Skin epidermis (tissue), 12 donors: Measurements from ENCODE around the gene SPATA7.

ENCODE experiments used
- H3K27ac ChIP-seq, 21 experiments: fragments of 200-600 bp; sonication (generic) in 11 of 21; one replicate each; pipeline ENCODE4 v1.5.0; 2020; ENCODE audit warnings: mild to moderate bottlenecking in 3 of 21, inconsistent platforms in 2 of 21, moderate library complexity in 2 of 21
- H3K4me3 ChIP-seq, 7 experiments: fragments of 200-600 bp; sonication (generic) in 2 of 7; one replicate each; pipeline ENCODE4 v1.5.0; 2020; ENCODE audit warnings: inconsistent platforms in 2 of 7, mild to moderate bottlenecking in 2 of 7, moderate library complexity in 1 of 7

Gene SPATA7

GRCh38 chr14:88478931-88479330 is 93.5 kb downstream of the SPATA7 start:
- Histone ChIP-seq H3K4me3 (no peak overlapping the region), H3K27ac (no peak overlapping the region)

DNA sequence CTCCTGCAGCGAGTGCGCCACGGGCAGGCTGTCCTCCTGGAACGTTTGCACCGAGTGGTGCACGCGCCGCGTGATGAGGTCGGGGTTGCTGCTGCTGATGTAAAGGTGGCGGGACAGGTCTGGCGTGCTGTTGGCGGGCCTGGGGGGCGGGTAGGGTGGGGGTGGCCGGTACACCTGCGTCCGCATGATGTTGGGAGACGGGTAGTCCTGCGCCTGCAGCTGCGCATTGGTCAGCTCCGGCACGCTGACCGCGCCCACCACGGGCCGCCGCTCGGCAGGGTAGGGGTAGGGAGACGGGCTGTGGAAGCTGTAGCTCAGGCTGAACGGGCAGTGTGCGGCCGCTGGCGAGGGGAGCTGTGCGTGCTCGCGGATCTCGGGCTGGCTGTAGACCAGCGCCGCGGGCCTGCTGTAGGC is 94.1 kb downstream of the SPATA7 start:
- Histone ChIP-seq H3K4me3 (no peak overlapping the region), H3K27ac (no peak overlapping the region)

DNA sequence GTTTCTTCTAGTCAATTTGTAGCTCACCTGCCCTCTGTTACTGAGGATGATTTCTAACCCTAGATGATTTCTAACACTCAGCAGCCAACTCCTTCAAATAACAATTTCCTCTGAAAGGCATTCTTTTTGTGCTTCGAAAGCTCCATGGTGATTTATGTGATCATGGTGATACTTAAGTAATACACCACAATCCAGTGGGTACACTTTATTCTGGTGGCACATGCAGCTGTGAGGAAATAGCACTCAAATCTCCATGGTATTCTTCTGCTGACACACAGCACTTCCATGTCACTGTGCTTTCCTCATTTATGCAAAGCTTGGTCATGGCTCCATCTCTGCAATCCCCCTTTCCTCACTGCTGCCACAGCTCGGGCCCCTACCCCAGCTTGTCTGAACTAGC is 95.6 kb downstream of the SPATA7 start:
- Histone ChIP-seq H3K27ac (no peak overlapping the region), H3K4me3 (no peak overlapping the region)

- H3K27ac ChIP-seq: no peak overlapping the region
Measured at GRCh38 chr14:88481794-88482193, 96.3 kb downstream of the SPATA7 start.

DNA sequence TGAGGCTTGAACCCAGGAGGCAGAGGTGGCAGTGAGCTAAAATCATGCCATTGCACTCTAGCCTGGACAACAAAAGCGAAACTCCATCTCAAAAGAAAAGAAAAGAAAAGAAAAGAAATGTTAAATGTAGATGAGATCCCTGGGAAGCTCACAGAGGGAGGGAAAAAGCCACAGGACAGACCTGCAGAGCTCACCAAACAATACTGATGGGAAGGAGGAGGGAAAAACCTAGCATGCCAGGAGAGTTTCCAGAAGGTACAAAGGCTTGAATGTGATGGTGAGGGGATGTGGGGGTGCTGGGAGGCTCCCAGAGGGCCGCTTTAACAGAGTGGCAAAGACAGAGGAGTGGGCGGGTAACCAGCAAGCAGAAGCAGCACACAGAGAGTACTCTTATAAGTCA is 97.1 kb downstream of the SPATA7 start:
- Histone ChIP-seq H3K4me3 (no peak overlapping the region), H3K27ac (no peak overlapping the region)

More at GRCh38 chr14:88481794-88482193, 96.3 kb downstream of the SPATA7 start:
- no peak overlapping the region for H3K4me3 ChIP-seq
